Left kidney (tissue), 8 donors: ENCODE data around the gene PGK1. TPM values are rescaled to one million over a fixed set of nuclear protein-coding genes. Genes with fewer than 3 reads are reported as not detected.
"Not testable (repeated sequence)": the region's sequence is repeated elsewhere in the genome, so short reads cannot be mapped to it uniquely, and the experiment has no call there.

ENCODE experiments used
- DNase-seq: peaks from one replicate; pipeline ENCODE4 v3.0.0-alpha.2; 2013
- long read RNA-seq, 8 donors: transcript quantifications; one replicate each; lab custom pipeline, GENCODE V29; 2026
- polyA plus RNA-seq: library from polyadenylated mRNA; unstranded; fragments of 120-200 nt; gene quantifications from one replicate; pipeline ENCODE4 v1.2.1, GENCODE V29; 2013; ENCODE audit not compliant: insufficient read length

Gene PGK1
- 390 TPM for polyA plus RNA-seq
- long read RNA-seq, donor 1, full-length matches to known transcripts, result 155 of 234 reads
- long read RNA-seq, donor 1, partial matches to known transcripts, result 79 of 234 reads
- long read RNA-seq, donor 1, other reads (novel, unspliced or antisense), result 0 of 234 reads
- long read RNA-seq, donor 2, full-length matches to known transcripts, result 165 of 320 reads
- long read RNA-seq, donor 2, partial matches to known transcripts, result 141 of 320 reads
- long read RNA-seq, donor 2, other reads (novel, unspliced or antisense), result 14 of 320 reads
- long read RNA-seq, donor 3, full-length matches to known transcripts, result 112 of 204 reads
- long read RNA-seq, donor 3, partial matches to known transcripts, result 83 of 204 reads
- long read RNA-seq, donor 3, other reads (novel, unspliced or antisense), result 9 of 204 reads
- long read RNA-seq, donor 4, full-length matches to known transcripts, result 7 of 30 reads
- long read RNA-seq, donor 4, partial matches to known transcripts, result 23 of 30 reads
- long read RNA-seq, donor 4, other reads (novel, unspliced or antisense), result 0 of 30 reads
- long read RNA-seq, donor 5, full-length matches to known transcripts, result 236 of 394 reads
- long read RNA-seq, donor 5, partial matches to known transcripts, result 138 of 394 reads
- long read RNA-seq, donor 5, other reads (novel, unspliced or antisense), result 20 of 394 reads
- long read RNA-seq, donor 6, full-length matches to known transcripts, result 179 of 290 reads
- long read RNA-seq, donor 6, partial matches to known transcripts, result 105 of 290 reads
- long read RNA-seq, donor 6, other reads (novel, unspliced or antisense), result 6 of 290 reads
- long read RNA-seq, donor 7, full-length matches to known transcripts, result 218 of 324 reads
- long read RNA-seq, donor 7, partial matches to known transcripts, result 87 of 324 reads
- long read RNA-seq, donor 7, other reads (novel, unspliced or antisense), result 19 of 324 reads
- long read RNA-seq, donor 8, full-length matches to known transcripts, result 80 of 92 reads
- long read RNA-seq, donor 8, partial matches to known transcripts, result 12 of 92 reads
- long read RNA-seq, donor 8, other reads (novel, unspliced or antisense), result 0 of 92 reads

DNA sequence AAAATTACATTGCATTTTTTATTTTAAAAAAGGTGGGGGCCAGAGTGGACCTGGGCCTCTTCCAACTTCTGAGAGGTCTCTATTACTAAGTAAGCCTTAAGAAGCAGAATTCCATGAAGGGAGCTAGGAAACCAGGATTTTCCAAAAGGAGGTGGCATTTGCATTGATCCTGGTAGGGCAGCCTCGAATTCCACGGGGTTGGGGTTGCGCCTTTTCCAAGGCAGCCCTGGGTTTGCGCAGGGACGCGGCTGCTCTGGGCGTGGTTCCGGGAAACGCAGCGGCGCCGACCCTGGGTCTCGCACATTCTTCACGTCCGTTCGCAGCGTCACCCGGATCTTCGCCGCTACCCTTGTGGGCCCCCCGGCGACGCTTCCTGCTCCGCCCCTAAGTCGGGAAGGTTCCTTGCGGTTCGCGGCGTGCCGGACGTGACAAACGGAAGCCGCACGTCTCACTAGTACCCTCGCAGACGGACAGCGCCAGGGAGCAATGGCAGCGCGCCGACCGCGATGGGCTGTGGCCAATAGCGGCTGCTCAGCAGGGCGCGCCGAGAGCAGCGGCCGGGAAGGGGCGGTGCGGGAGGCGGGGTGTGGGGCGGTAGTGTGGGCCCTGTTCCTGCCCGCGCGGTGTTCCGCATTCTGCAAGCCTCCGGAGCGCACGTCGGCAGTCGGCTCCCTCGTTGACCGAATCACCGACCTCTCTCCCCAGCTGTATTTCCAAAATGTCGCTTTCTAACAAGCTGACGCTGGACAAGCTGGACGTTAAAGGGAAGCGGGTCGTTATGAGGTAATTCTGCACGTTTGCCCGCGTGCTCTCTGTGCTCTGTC is at the start of gene PGK1:
PGK1 (plus strand) TSS at position 626 of the 824 bp plus-strand sequence; CDS start at position 719, 93 bp downstream.
- peak; percentile 89 for DNase-seq

DNA sequence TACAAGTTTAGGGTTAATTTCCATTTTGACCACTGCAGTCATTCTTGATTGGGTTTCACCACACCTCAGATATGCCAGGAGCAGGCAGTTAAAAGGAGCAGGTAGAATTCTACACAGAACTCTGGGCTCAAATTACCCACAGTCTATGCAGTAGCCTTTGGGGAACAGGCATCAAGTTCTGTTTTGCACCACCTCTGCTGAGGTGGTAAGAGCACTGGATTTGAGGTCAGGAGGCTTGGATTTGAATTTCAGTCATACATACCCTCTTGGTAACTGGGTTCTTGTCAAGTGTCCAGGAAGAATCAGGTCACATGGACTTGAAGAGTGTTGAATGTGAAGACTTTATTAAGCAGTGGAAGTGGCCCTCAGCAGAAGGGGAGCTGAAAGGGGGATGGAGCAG is 40.4 kb upstream of the PGK1 start:
- no peak for DNase-seq

- no peak for DNase-seq
These were observed 39.9 kb upstream of the PGK1 start for GRCh38 chrX:78064152-78064551.

DNA sequence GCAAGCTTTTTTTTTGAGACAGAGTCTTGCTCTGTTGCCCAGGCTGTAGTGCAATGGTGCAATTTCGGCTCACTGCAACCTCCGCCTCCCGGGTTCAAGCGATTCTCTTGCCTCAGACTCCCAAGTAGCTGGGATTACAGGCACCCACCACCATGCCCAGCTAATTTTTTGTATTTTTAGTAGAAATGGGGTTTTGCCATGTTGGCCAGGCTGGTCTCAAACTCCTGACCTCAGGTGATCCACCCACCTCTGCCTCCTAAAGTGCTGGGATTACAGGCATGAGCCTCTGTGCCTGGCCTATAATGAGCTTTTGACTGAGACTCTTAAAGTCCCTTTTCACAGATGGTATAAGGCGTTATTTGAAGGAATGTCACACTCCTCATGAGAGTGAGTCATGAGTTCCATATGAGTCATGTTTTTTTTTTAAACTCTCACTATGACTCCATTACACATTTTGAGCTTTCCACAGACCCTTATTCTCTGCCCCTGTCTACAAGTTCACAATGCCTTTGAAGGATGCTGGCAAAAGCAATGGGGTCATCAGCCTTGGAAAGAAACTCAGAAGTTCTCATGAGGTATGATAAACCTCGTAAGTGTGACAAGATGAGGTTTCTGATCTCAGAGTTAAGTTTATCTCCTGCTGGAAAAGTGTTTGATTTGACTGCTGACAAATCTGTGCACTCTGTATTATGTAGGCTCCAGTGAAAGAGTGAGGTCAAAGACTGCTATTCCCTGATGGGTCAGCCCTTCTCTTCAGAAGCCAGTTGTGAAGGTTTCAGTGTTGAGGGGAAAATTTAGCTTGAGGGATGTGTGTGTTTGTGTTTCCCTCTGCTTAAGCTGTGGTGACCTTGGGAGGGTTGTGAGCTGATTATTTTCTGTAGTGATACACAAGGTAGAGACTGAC is 39.1 kb upstream of the PGK1 start:
- DNase-seq, result not testable (repeated sequence)

- DNase-seq, result no peak
These were observed 37.9 kb upstream of the PGK1 start for GRCh38 chrX:78066110-78066509.

DNA sequence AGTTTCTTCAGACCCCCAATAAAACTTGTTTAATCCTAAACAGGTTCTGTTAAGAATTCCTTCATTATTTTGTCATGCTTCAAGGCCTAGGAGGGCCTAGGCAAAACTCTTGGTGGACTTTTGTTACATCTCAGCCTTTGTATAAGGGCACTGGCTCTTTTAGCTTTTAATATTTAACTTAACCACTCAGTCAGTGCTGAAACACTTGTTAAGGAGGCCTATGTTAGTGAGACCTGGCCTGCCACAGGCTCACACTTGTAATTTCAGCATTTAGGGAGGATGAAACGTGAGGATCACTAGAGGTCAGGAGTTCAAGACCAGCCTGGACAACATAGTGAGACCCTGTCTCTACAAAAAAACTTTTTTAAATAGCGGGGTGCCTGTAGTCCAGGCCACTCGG is 32.7 kb upstream of the PGK1 start:
- no peak for DNase-seq

GRCh38 chrX:78073147-78074077 is 30.6 kb upstream of the PGK1 start:
- not testable (repeated sequence) for DNase-seq

DNA sequence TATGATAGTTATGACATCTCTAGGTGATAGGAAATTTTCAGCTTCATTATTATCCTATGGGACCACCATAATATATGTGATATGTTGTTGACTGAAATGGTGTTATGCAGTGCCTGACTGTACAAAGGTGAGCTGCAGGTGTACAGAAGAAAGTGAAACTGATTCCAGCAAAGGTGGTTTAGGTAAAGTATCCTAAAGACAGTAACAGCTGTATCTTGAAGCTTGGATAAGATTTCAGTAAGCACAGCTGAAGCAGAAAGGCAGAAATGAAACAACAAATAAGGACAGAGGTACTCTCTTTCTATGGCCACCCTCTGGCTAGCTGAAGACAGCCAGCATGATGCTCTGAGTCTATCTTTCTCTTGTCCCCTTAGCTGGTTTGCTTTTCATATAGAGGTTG is 30.0 kb upstream of the PGK1 start:
- DNase-seq, result no peak

DNA sequence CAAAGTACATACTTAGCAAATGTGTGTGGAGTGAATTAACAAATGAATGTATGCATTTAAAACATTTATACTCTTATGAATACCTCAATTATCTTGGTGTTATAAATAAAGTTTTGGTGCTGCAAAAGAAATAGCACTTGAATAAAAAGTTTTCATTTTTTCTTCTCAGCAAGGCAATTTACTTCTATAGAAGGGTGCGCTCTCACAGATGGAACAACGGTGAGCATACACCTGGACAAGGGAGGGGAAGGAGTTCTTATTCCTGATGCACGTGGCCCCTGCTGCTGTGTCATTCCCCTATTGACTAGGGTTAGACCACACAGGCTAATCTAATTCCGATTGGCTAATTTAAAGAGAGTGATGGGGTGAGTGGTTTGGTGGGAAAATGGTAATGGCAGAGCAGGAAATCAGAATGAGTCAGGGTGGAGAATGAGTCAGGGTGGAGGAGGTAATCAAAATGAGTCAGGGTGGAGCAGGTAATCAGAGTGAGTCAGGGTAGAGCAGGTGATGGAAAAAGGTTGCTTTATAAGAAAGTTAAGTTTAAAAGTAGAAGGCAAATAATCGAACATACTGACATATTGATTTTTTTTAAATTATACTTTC is 28.2 kb upstream of the PGK1 start:
- DNase-seq, result no peak

- not testable (repeated sequence) for DNase-seq
These were observed 22.6 kb upstream of the PGK1 start for GRCh38 chrX:78081413-78081812.

- DNase-seq, result no peak
These were observed 11.8 kb upstream of the PGK1 start for GRCh38 chrX:78092296-78092695.

DNA sequence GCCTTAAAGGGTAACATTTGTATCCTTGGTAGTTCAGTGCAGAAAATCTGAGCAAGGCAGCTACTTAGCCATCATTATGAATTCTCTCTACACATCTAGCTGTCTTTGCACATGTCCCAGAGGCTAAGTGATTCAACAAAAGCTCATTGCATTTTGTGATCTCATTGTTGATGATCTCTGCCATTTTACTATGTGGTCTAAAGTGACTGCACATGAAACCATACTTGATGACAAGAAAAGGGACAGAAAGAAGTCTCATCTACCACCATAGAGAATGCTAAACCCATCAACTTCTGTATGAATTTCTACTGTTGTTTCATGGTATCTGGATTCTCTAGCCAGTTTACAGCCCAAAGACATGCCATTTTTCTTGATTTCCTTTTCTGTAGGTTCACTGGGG is 5.9 kb upstream of the PGK1 start:
- DNase-seq, result no peak

DNA sequence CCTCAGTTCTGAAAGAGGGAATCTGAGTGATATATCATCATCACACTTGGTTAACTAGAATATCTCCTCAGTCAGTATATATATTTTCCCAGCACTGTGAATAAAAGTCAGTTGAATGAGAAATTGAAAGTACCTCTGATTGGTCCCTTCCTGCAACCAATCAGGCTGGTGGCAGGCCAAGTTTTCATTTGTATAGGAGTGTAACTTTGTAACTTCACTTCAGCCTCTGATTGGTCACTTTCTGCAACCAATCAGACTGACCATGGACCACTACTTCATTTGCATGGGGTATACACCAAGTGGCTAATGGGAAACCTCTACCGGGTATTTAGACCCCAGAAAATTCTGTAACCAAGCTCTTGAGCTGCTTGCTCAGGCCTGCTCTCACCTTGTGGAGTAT is 2.0 kb upstream of the PGK1 start:
- no peak for DNase-seq

DNA sequence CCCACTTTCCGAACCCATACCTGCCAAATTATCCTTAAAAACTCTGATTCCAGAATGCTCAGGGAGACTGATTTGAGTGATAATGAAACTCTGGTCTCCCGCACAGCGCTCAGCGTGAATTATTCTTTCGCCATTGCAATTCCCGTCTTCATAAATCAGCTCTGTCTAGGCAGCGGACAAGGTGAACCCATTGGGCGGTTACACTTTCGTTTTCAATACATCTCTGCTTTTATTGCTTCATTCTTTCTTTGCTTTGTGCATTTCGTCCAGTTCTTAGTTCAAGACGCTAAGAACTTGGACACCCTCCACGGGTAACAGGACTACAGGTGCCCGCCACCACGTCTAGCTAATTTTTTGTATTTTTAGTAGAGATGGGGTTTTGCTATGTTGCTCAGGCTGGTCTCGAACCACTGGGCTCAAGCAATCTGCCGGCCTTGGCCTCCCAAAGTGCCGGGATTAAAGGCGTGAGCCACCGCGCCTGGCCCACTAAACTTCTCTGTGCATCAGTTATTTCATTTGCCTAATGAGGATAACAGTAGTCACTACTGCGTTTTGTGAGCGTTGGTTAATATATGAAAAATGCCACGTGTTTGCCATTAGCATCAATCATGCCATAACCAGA is 936 bp upstream of the PGK1 start:
- no peak for DNase-seq

DNA sequence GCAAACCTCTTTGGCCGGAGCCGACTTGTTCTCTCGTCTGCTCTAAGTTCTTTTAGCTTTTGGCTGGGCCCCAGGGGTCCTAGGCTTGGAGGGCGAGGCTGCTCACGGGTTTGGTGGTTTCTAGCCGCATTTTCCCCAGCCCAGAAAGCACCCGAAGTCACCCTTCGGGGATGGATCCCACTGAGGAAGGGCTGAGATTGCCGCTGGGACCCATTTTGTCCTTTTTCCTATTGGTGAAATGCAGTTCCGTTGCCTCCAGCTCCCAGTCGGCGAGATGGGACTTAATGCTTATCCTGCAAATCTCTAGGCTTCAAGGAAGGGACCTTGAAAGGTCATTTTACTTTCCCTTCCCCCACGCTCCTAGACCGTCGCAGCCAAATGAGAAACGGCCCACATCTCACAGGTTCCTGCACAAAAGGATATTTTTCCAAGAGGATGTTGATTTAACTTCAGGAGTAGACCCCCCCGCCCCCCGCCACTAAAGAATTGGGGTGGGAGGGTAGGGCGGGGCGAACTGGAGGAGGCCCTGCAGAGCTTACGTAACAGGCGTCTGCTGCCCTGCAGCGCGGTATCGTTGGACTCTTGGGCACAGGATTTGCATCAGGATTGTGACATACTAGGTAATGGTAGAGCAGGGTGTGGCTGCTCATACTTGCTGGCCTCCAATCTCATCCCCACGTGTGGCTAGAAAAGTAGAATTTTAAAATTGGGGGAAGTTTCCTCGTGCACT is 564 bp downstream of the PGK1 start:
- peak; percentile 24 for DNase-seq

DNA sequence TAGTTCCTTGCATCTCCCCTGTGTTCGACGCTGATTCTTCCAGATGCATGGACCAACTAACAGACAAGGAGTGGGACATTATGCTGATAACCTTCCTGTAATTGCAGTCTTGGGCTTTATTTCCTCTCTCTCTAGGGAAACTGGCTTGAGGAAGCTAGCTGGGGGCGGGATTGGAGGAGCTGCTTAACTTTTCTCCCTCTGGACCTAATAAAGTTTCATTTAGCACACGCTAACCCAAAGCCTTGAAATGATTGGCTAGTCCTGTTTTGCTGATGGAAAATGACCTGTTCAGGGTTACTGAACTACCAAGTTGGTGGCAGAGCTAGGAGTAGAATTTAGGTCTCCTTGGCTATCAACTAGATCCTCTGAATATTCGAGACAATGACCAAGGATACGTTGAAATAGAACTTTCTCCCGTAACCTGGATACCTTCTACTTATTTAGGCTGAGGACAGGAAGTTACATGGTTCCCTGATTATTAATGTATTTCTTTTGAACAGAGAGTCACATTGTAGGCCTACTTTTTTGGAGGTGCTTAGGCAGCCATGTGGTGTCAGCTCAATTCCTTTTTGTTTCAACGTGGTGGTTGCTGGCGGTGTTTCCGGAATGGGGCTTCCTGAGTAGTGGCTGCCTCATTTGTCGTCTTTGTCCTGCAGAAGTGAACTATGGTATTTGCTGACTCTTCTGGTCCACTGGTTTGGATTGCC is 2.0 kb downstream of the PGK1 start:
- DNase-seq, result no peak

DNA sequence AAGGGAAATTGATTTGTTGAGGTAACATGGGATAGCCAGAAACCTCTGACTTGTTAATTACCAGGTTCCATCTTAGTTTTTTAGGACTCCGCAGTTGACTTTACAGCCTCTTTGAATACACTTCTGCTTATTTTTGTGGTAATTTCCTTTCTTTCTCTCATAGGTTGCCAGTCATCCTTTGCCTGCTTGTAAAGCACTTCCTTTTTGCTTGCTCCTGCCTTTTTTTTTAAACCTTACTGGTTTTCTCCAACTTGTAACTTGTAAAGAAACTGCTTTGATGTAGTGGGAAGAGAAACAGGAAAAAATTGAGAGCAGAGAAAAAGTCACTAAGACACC is 2.6 kb downstream of the PGK1 start:
- no peak for DNase-seq
